Endothelial cell of umbilical vein (primary cell): ENCODE measurements around the gene GNAQ. TPM values are rescaled to one million over a fixed set of nuclear protein-coding genes. Genes with fewer than 3 reads are reported as not detected.

Experiments used
- BruUV-seq: library from RNA; stranded (reverse); fragments of 400-500 nt; replicated peaks from 2 replicates; lab custom pipeline; 2021; lab: Mats Ljungman, UMichigan
- CTCF ChIA-PET: fragments of 300-600, 350-600 bp; sonication (Branson Sonifier 250); formaldehyde crosslinking; loops from one replicate; lab custom pipeline; 2021; ENCODE audit warnings: antibody characterized with exemption, inconsistent platforms; lab: Charles Lee
- POLR2A ChIA-PET: fragments of 300-600, 350-600 bp; sonication (Branson Sonifier 250); formaldehyde crosslinking; loops from one replicate; lab custom pipeline; 2021; ENCODE audit warnings: antibody characterized with exemption, inconsistent platforms; lab: Charles Lee
- DNase-seq: peaks from one replicate; pipeline ENCODE4 v3.0.0-alpha.2; 2011; ENCODE audit warnings: low read depth, low spot score
- FAIRE-seq: peaks from 2 replicates; lab custom pipeline; 2011; peaks lifted over from hg19 to GRCh38; lab: Jason Lieb, UNC
- H2AFZ ChIP-seq: 2 replicates; pipeline ENCODE4 v1.6.0; 2012; ENCODE audit warnings: low read depth, low read length, control low read depth, inconsistent platforms
- H3K27ac ChIP-seq: 2 replicates; pipeline ENCODE4 v1.5.1; 2011; ENCODE audit warnings: low read depth, mild to moderate bottlenecking, control low read depth, low read length, moderate library complexity; ENCODE audit not compliant: insufficient read depth
- H3K27me3 ChIP-seq, 2 experiments: 2 replicates each; pipeline versions ENCODE4 v1.6.0 to v1.6.1; 2011; ENCODE audit warnings: low read length in 2 of 2, mixed read lengths in 1 of 2; ENCODE audit not compliant: control insufficient read depth in 2 of 2, insufficient read depth in 2 of 2
- H3K36me3 ChIP-seq, 2 experiments: 2 replicates in 1 of 2; 3 replicates in 1 of 2; pipeline ENCODE4 v1.5.1; 2011; ENCODE audit warnings: low read length in 2 of 2, mild to moderate bottlenecking in 1 of 2, moderate library complexity in 1 of 2; ENCODE audit not compliant: control insufficient read depth in 2 of 2, insufficient read depth in 2 of 2; ENCODE audit errors: extremely low read depth in 1 of 2
- H3K4me1 ChIP-seq: 3 replicates; pipeline ENCODE4 v1.5.1; 2011; ENCODE audit warnings: mild to moderate bottlenecking, low read length; ENCODE audit not compliant: control insufficient read depth, insufficient read depth; ENCODE audit errors: extremely low read depth
- H3K4me2 ChIP-seq: 2 replicates; pipeline ENCODE4 v1.6.1; 2011; ENCODE audit warnings: low read length, control low read depth, mixed read lengths; ENCODE audit not compliant: insufficient read depth
- H3K4me3 ChIP-seq, 3 experiments: fragments of 200-600 bp in 1 of 3; sonication (generic), shearing (Covaris generic) in 1 of 3; replicated peaks in 1 of 3; 2 replicates each; pipeline ENCODE4 v1.5.1; 2011 to 2016; ENCODE audit warnings: control low read depth in 3 of 3, low read length in 3 of 3, mild to moderate bottlenecking in 2 of 3, inconsistent platforms in 1 of 3, low read depth in 1 of 3, moderate library complexity in 1 of 3; ENCODE audit not compliant: insufficient read depth in 1 of 3
- H3K79me2 ChIP-seq: 2 replicates; pipeline ENCODE4 v1.6.0; 2012; ENCODE audit warnings: low read length, inconsistent platforms; ENCODE audit not compliant: control insufficient read depth, insufficient read depth
- H3K9ac ChIP-seq: replicated peaks from 2 replicates; pipeline ENCODE3; 2011; ENCODE audit warnings: low read length, control low read depth; ENCODE audit not compliant: insufficient read depth; ENCODE audit errors: extremely low read depth
- H3K9me1 ChIP-seq: replicated peaks from 3 replicates; pipeline ENCODE4 v1.6.0; 2011; ENCODE audit warnings: mild to moderate bottlenecking, low read length; ENCODE audit not compliant: control insufficient read depth, insufficient read depth; ENCODE audit errors: extremely low read depth
- H3K9me3 ChIP-seq: replicated peaks from 2 replicates; pipeline ENCODE4 v1.5.1; 2012; ENCODE audit warnings: low read length, inconsistent platforms; ENCODE audit not compliant: control insufficient read depth, insufficient read depth
- H4K20me1 ChIP-seq: replicated peaks from 2 replicates; pipeline ENCODE3; 2011; ENCODE audit warnings: mild to moderate bottlenecking, low read length; ENCODE audit not compliant: control insufficient read depth, insufficient read depth; ENCODE audit errors: extremely low read depth
- CTCF ChIP-seq, 2 donors: IDR thresholded peaks; 1 replicate in 1 of 2; 2 replicates in 1 of 2; pipeline ENCODE4 v1.5.1; 2011; ENCODE audit warnings: low read length in 2 of 2, mild to moderate bottlenecking in 2 of 2, moderate library complexity in 2 of 2, control low read depth in 1 of 2, inconsistent platforms in 1 of 2, low read depth in 1 of 2; ENCODE audit not compliant: insufficient read depth in 1 of 2; ENCODE audit errors: extremely low read depth in 1 of 2
- EZH2 ChIP-seq: IDR thresholded peaks from 2 replicates; pipeline ENCODE4 v1.6.1; 2012; ENCODE audit warnings: borderline replicate concordance, low read depth, mild to moderate bottlenecking, moderate library complexity, low read length, inconsistent platforms; ENCODE audit not compliant: severe bottlenecking
- JUN ChIP-seq: IDR thresholded peaks from 2 replicates; pipeline ENCODE4 v1.6.1; 2011; ENCODE audit warnings: borderline replicate concordance, low read depth; ENCODE audit not compliant: insufficient read length, insufficient read depth
- MAX ChIP-seq: IDR thresholded peaks from 2 replicates; pipeline ENCODE4 v1.6.1; 2011; ENCODE audit not compliant: insufficient read depth, insufficient read length
- POLR2A ChIP-seq: IDR thresholded peaks from 2 replicates; pipeline ENCODE4 v1.6.1; 2012; ENCODE audit warnings: low read depth, mild to moderate bottlenecking, control low read depth, low read length
- POLR2AphosphoS5 ChIP-seq: IDR thresholded peaks from 2 replicates; pipeline ENCODE4 v1.6.1; 2012; ENCODE audit warnings: low read depth, mild to moderate bottlenecking, control low read depth, low read length, moderate library complexity; ENCODE audit not compliant: insufficient read depth
- dilution Hi-C: fragments of 300-500 bp; cut with MboI; formaldehyde crosslinking; loops from one replicate; pipeline ENCODE4 v1.15.0; 2019; ENCODE audit warnings: low sequenced_read_pairs; ENCODE audit not compliant: extremely low pct_ligation_motif_present
- intact Hi-C: fragments of 100-400 bp; cut with micrococcal nuclease; formaldehyde crosslinking; loops from one replicate; pipeline ENCODE4 v1.10.0; 2022
- polyA plus RNA-seq, 4 experiments: library from polyadenylated mRNA; depleted of rRNA in 3 of 4; stranded (reverse) in 3 of 4; unstranded in 1 of 4; fragments of >200 nt; gene quantifications; 2 replicates each; pipeline versions ENCODE4 v1.2.1 to v1.2.3, GENCODE V29; 2011 to 2012; ENCODE audit warnings: missing spikeins in 1 of 4
- total RNA-seq: library from RNA; stranded (reverse); gene quantifications from 2 replicates; pipeline ENCODE4 v1.2.3, GENCODE V29; 2021

The GNAQ gene
- total and polyA plus RNA-seq, 2 donors (not counting 3 experiments of a cell fraction or from before 2014, with no cell fraction given), result 26.1 to 67.3 TPM

- ChIA-PET POLR2A (no interaction called here), CTCF (no interaction called here)
- H3K79me2 ChIP-seq, result peaks cover 62% of the 10 kb centered on the region
- H3K27ac ChIP-seq, result no peak overlapping the region
- dilution Hi-C loops, result no loop called here
- no peak for DNase-seq
- TF ChIP-seq JUN (no peak), MAX (no peak), EZH2 (no peak), POLR2A (no peak), CTCF (IDR thresholded peaks at IDR 0.05; ENCODE audit: extremely low read depth in 1 of 2, insufficient read depth in 1 of 2, low read depth in 1 of 2, low read length in 2 of 2) (no peak)
- H2AFZ ChIP-seq, result no peak overlapping the region
- no peak for FAIRE-seq
- BruUV-seq, result no TSS peak
- H4K20me1 ChIP-seq, result peaks cover 7% of the 10 kb centered on the region
- no peaks in the 10 kb centered on the region for H3K9me3 ChIP-seq
- H3K27me3 ChIP-seq, result no peaks in the 10 kb centered on the region
- H3K9ac ChIP-seq, result no peak overlapping the region
- no peak overlapping the region for H3K4me3 ChIP-seq
- no peaks in the 10 kb centered on the region for H3K9me1 ChIP-seq
- H3K4me1 ChIP-seq, result no peaks in the 10 kb centered on the region
- intact Hi-C loops, result no loop called here
- H3K36me3 ChIP-seq, result no peaks in the 10 kb centered on the region
- H3K4me2 ChIP-seq, result no peak overlapping the region
These were observed 95.6 kb downstream of the GNAQ start for GRCh38 chr9:77935974-77936373.

GRCh38 chr9:77935211-77935610, 96.4 kb downstream of the GNAQ start:
- FAIRE-seq, result no peak
- Histone ChIP-seq H3K4me2 (no peak overlapping the region), H3K9ac (no peak overlapping the region), H3K27ac (no peak overlapping the region), H3K4me3 (no peak overlapping the region), H3K36me3 (no peaks in the 10 kb centered on the region), H3K4me1 (no peaks in the 10 kb centered on the region), H2AFZ (no peak overlapping the region), H3K27me3 (no peaks in the 10 kb centered on the region), H3K79me2 (peaks cover 63% of the 10 kb centered on the region), H3K9me1 (no peaks in the 10 kb centered on the region), H4K20me1 (peaks cover 7% of the 10 kb centered on the region), H3K9me3 (no peaks in the 10 kb centered on the region)
- DNase-seq, result no peak
- TF ChIP-seq MAX (no peak), POLR2AphosphoS5 (no peak)
- ChIA-PET CTCF (no interaction called here), POLR2A (no interaction called here)
- intact Hi-C loops (no loop called here), dilution Hi-C loops (no loop called here)
- no TSS peak for BruUV-seq
